Thymus (tissue), 11 donors: ENCODE measurements around the gene RRBP1. TPM values are rescaled to one million over a fixed set of nuclear protein-coding genes. Genes with fewer than 3 reads are reported as not detected.

Source experiments
- DNase-seq, 9 donors: peaks; one replicate each; pipeline ENCODE4 v3.0.0-alpha.2; 2013; ENCODE audit warnings: low spot score in 9 of 9, low read depth in 6 of 9, missing footprints in 1 of 9
- H3K27ac ChIP-seq, 2 donors: one replicate each; pipeline ENCODE4 v1.5.1; 2013; ENCODE audit warnings: control low read depth in 1 of 2, low read depth in 1 of 2, low read length in 1 of 2, mild to moderate bottlenecking in 1 of 2, moderate library complexity in 1 of 2
- H3K27me3 ChIP-seq, 2 donors: one replicate each; pipeline ENCODE4 v1.5.1; 2013; ENCODE audit warnings: low read length in 1 of 2; ENCODE audit not compliant: control insufficient read depth in 2 of 2, insufficient read depth in 1 of 2
- H3K36me3 ChIP-seq, 2 donors: one replicate each; pipeline ENCODE4 v1.5.1; 2013; ENCODE audit warnings: low read length in 1 of 2, mild to moderate bottlenecking in 1 of 2, moderate library complexity in 1 of 2; ENCODE audit not compliant: control insufficient read depth in 2 of 2, insufficient read depth in 2 of 2
- H3K4me1 ChIP-seq, 2 donors: one replicate each; pipeline ENCODE4 v1.5.1; 2013; ENCODE audit warnings: low read length in 2 of 2; ENCODE audit not compliant: control insufficient read depth in 2 of 2, insufficient read depth in 2 of 2
- H3K4me3 ChIP-seq, 2 donors: one replicate each; pipeline ENCODE4 v1.5.1; 2013; ENCODE audit warnings: low read length in 2 of 2, control low read depth in 1 of 2, mild to moderate bottlenecking in 1 of 2
- H3K9me3 ChIP-seq, 2 donors: one replicate each; pipeline ENCODE4 v1.5.1; 2013; ENCODE audit warnings: low read length in 1 of 2, mild to moderate bottlenecking in 1 of 2; ENCODE audit not compliant: control insufficient read depth in 2 of 2, insufficient read depth in 1 of 2
- WGBS: extraction: QIAGEN DNeasy Blood & Tissue Kit; methylation state at CpG from one replicate; pipeline ENCODE4 v1.1.7; 2013; 5-methylcytosine and 5-hydroxymethylcytosine counted together
- polyA plus RNA-seq: library from polyadenylated mRNA; stranded (reverse); fragments of 200-250 nt; gene quantifications from one replicate; pipeline ENCODE4 v1.2.3, GENCODE V29; 2013
- total RNA-seq: library from RNA; stranded (reverse); fragments of 120-200 nt; gene quantifications from one replicate; pipeline ENCODE4 v1.2.4, GENCODE V29; 2013
- donor health status: healthy.

Gene RRBP1
- total and polyA plus RNA-seq, 2 donors: 20.7 to 24.2 TPM

DNA sequence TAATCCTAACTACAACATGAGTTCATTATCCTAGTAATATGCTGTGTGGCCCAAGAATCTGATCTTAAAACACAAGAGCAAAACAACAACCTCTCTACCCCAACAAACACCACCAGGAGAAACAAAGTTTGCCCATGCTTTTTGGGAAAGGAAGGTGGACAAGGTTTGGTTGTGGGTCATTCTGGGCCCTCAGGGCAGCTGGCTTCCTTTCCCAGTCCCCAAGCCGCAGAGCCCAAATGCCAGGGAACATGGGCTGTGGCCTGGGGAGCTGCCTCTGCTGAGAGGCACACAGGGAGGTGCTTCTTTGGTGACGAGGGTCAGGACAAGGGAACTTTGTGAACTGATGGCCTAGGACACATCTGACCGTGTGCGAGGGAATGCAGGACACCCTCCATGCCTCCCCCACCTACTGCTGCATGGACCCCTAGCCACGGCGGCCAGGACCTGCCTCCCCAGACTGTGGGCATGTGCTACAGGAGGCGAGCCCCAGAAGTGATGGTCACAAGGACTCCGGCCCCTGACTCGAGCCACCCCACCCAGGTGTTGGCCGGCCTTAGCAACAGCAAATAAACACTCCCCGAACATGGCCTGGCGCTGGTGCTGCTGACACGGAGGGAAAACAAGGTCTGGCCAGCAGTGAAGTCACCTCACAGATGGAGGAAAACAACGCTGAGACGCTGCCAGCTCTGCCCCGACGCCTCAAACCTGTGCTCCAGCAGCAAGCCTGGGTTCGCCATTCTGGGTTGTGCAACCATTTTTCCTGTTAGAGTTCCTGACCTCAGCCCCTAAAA, 55.6 kb downstream of the RRBP1 start:
- H3K4me3 ChIP-seq: no peak overlapping the region
- DNase-seq: no peak
- peaks cover 0 to 8% of the 10 kb centered on the region in 2 donors for H3K4me1 ChIP-seq
- 97% methylated on average over 18 of the region's 18 CpGs for WGBS
- no peak overlapping the region for H3K27ac ChIP-seq
- no peaks in the 10 kb centered on the region for H3K27me3 ChIP-seq
- H3K9me3 ChIP-seq: no peaks in the 10 kb centered on the region
- H3K36me3 ChIP-seq: peaks cover 19 to 34% of the 10 kb centered on the region in 2 donors

DNA sequence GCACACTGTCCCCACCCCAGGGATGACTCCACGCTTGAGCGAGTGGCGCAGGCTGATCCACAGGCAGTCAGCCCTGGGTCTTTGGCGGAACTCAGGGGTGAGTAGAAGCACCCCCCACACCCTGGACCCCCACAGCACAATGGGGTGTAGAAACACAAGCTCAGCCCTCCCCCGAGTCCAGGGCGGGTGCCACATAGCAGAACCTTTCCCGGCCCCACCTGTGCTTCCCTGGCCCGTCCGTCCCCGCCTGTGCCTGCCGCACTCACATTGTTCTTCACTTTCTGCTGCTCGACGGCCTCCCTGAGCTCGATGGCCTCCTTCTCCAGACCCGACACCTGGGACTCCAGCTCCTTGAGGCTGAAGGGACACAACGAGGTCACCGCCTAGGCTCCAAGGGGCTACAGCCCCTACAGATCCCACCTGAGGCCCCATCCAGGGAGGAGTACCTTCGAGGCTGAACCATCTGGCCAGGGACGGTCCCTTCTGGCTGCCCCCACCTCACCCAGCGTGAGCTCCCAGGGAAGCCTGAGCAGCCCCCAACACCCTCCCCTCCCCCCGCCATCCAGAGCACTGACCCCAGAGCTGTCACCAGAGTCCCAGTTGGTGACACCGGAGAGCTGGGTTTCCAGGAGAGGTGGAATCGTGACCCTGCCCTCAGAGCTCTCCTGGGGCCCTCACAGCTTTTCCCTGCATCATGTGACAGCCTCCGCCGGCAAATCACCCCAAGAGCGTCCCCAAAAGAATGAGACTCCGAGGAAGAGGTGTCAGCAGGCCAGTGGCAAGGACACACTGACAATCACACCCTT, 56.6 kb downstream of the RRBP1 start:
- Histone ChIP-seq H3K27me3 (no peaks in the 10 kb centered on the region), H3K9me3 (no peaks in the 10 kb centered on the region), H3K36me3 (peaks cover 22 to 44% of the 10 kb centered on the region in 2 donors), H3K27ac (no peak overlapping the region), H3K4me3 (no peak overlapping the region), H3K4me1 (no peaks in the 10 kb centered on the region)
- 98% methylated on average over 27 of the region's 27 CpGs for WGBS
- DNase-seq: no peak

DNA sequence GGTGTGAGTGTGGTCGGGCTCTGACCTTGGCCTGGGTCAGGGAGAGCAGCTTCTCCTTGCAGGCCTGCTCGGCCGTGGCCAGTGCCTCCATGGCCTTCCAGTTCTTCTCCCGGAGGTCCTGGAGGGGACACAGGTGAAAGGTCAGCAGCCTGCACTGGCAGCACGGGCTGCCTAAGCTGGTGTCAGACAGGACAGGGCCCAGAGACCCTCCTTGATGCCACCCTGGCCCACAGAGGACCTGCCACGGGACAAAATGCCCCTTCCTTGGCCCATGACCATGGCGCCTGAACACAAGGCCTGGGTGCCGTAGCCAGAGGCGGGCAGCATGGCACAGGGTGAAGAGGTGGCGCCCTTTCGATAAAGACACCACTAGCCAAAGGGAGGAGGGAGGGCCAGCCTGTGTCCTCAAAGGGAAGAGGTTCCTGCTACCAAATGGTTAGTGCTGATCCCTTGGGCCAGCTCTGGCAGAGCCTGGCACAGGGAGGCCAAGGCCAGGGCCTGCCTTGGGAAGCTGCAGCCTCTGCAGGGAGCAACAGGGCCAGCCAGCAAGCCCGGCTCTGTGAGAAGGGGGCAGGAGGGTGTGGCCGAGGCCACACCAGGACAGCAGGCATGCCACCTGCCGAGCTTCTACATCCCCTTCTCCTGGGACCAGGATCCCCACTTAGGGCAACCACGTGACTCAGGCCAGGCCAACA, 57.3 kb downstream of the RRBP1 start:
- no peaks in the 10 kb centered on the region for H3K9me3 ChIP-seq
- no peak overlapping the region for H3K27ac ChIP-seq
- peaks cover 28 to 49% of the 10 kb centered on the region in 2 donors for H3K36me3 ChIP-seq
- H3K4me3 ChIP-seq: no peak overlapping the region
- DNase-seq: no peak
- 99% methylated on average over 15 of the region's 15 CpGs for WGBS
- no peaks in the 10 kb centered on the region for H3K27me3 ChIP-seq
- no peaks in the 10 kb centered on the region for H3K4me1 ChIP-seq

DNA sequence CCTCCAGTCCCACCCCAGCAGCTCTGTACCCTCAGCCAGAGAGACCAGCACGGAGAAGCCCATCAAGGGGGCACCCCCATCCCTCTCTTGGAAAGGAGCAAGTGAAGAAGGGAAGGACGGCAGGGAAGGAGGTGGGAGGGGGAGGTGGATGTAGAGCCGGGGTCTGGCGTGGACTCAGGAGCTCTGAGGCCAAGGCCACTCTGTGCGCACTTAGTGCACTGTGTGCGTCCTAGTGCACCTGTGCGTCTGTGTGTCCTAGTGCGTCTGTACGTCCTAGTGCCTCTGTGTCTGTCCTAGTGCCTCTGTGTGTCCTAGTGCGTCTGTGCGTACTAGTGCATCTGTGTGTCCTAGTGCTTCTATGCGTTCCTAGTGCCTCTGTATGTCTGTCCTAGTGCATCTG, 58.0 kb downstream of the RRBP1 start:
- no peak overlapping the region for H3K4me3 ChIP-seq
- H3K36me3 ChIP-seq: peaks cover 28 to 53% of the 10 kb centered on the region in 2 donors
- DNase-seq: no peak
- H3K4me1 ChIP-seq: no peaks in the 10 kb centered on the region
- no peaks in the 10 kb centered on the region for H3K27me3 ChIP-seq
- 99% methylated on average over 12 of the region's 12 CpGs for WGBS
- no peaks in the 10 kb centered on the region for H3K9me3 ChIP-seq
- no peak overlapping the region for H3K27ac ChIP-seq

DNA sequence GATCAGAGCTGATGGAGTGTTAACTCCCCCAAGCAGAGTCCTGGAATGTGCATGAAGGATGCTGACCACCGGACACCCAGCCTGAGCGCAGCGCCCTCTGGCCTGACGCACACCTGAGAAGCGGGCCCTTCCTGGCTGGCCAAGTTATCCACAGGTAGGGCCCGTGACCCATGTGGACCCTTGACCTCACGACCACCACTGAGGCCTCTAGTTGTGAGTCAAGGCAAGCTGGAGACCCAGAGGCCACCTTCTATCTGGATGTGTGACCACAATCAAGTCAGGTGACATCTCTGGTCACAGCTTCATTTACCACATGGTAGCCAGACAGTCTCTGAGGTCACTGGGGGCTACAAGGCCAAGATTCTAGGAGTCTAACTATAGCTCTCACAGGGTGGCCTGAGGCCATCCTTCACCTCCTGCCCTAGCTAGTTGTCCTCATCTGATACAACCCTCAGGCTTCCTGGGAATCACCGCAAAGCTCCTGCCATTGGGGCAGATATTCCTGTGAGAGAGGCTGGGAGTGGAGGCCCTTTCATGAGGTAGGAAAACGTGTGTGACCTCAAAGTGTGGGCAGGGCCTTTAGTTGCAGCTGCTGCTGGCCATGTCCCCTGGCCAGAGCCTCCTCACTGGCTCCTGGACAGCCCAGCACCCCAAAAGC, 59.1 kb downstream of the RRBP1 start:
- H3K27me3 ChIP-seq: no peaks in the 10 kb centered on the region
- no peak overlapping the region for H3K27ac ChIP-seq
- DNase-seq: no peak
- H3K9me3 ChIP-seq: no peaks in the 10 kb centered on the region
- H3K36me3 ChIP-seq: peaks cover 34 to 57% of the 10 kb centered on the region in 2 donors
- no peak overlapping the region for H3K4me3 ChIP-seq
- WGBS: 97% methylated on average over 9 of the region's 9 CpGs
- no peaks in the 10 kb centered on the region for H3K4me1 ChIP-seq

DNA sequence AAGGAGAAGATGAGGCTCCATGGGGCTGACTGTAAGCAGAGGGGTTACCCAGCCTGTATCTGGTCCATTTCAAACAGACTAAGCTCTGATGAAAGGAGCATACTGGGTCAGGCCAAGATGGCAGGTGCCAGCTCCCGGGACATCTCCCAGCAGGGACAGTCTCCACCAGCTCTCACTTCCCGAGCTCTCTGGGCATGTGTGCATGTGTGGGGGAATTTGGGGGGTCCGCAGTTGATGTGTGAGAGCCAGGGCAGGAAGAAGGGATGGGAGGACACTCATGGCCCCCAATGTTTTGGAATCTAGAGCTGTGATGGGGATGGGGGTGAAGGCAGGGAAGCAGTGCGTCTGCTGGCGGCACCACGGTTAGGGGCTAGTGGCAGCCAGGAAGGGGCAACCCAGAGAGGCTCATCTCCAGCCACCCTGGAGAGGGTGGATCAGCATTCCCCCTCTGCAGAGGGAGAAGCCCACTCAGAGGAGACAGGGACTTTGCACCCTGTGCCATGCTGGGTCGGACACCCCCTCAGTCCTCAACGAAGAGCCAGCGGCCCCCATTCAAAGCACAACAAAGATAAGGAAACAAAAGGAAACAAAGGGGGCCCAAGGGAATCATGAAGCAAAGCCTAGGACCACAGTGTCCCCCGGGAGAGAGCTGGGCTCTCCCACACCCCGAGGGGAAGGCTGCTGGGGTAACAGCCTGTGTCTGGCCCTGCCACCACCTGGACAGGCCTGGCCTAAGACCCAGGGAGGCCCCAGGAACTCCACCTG, 59.8 kb downstream of the RRBP1 start:
- no peaks in the 10 kb centered on the region for H3K9me3 ChIP-seq
- H3K27me3 ChIP-seq: no peaks in the 10 kb centered on the region
- H3K36me3 ChIP-seq: peaks cover 35 to 59% of the 10 kb centered on the region in 2 donors
- H3K27ac ChIP-seq: no peak overlapping the region
- H3K4me3 ChIP-seq: no peak overlapping the region
- H3K4me1 ChIP-seq: peaks cover 0 to 3% of the 10 kb centered on the region in 2 donors
- 97% methylated on average over 11 of the region's 11 CpGs for WGBS
- DNase-seq: no peak

DNA sequence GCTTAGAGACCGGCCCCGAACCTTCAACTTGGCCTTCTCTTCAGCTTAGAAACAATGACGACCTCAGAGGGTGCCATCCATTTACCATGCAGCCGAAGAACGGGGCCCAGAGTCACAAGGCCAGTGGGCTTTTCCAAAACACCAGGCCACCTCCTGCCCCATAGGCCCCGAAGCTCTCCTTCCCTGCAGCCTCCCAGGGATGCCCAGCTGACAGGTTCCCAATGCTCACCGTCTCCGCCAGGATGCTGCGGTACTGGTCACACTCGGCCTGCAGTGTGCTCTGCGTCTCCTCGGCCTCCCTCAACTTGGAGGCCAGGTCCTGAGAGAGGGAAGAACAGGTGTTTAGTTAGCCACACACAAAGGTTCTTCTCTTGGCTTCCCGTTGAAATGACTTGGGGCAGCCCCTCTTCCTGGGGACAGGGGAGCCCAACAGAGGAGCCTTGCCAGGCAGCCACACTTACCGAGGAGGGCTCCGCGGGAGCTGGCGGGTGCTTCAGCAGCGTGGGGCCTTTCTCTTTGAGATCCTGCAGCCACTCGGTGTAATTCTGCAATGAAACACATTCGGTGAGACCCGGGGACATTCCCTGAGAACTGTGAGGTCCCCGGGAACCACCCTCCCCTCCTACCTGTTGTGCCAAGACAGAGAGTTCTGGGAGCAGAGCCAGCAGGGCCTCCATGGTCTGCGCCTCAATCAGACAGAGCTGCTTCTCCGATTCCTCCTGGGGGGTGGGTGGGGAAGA, 60.6 kb downstream of the RRBP1 start:
- Histone ChIP-seq H3K4me3 (no peak overlapping the region), H3K27ac (no peak overlapping the region), H3K36me3 (peaks cover 35 to 51% of the 10 kb centered on the region in 2 donors), H3K9me3 (no peaks in the 10 kb centered on the region), H3K27me3 (no peaks in the 10 kb centered on the region), H3K4me1 (peaks cover 0 to 12% of the 10 kb centered on the region in 2 donors)
- WGBS: 96% methylated on average over 24 of the region's 24 CpGs
- DNase-seq: no peak
